ENCODE measurements around the gene FAAH2. TPM values are rescaled to one million over a fixed set of nuclear protein-coding genes. Genes with fewer than 3 reads are reported as not detected.
"Not testable (repeated sequence)": the region's sequence is repeated elsewhere in the genome, so short reads cannot be mapped to it uniquely, and the experiment has no call there.

FAAH2 gene, protein sequence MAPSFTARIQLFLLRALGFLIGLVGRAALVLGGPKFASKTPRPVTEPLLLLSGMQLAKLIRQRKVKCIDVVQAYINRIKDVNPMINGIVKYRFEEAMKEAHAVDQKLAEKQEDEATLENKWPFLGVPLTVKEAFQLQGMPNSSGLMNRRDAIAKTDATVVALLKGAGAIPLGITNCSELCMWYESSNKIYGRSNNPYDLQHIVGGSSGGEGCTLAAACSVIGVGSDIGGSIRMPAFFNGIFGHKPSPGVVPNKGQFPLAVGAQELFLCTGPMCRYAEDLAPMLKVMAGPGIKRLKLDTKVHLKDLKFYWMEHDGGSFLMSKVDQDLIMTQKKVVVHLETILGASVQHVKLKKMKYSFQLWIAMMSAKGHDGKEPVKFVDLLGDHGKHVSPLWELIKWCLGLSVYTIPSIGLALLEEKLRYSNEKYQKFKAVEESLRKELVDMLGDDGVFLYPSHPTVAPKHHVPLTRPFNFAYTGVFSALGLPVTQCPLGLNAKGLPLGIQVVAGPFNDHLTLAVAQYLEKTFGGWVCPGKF
- not detected in 2 replicates for total RNA-seq (2014; rRNA removed; shearing (Covaris generic))

DNA sequence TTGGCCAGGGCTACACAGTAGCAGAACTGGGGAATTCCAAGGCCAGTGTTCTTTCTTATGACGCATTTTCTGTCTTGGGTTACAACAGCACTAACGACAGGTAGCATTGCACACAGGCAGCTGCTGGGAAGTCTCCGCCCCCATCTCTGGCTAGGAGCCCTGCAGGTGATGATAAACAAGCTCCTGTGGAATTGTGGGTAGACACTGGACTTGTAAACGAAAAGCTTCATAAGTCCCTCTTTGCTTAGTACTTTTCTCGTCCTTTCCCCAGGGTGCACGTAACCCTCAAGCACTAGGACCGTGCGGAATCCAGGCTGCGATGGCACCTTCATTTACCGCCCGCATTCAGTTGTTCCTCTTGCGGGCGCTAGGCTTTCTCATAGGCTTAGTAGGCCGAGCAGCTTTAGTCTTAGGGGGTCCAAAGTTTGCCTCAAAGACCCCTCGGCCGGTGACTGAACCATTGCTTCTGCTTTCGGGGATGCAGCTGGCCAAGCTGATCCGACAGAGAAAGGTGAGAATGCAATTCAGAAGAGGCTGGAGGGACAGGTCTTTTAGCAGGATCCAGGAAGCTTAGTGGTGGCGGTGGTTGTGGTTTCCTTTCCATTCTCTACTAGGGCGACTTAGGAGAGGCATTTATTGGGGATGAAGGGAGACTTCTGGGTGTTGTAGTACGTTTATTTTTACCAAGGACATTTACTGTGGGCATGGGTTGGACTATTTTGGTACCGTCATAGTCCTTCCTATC lies at the start of gene FAAH2:
Gene FAAH2 (plus strand): TSS at position 200 of the 745 bp plus-strand sequence. CDS start 120 bp downstream, at position 320.
- DNase-seq (ENCODE audit: low spot score): no peak

DNA sequence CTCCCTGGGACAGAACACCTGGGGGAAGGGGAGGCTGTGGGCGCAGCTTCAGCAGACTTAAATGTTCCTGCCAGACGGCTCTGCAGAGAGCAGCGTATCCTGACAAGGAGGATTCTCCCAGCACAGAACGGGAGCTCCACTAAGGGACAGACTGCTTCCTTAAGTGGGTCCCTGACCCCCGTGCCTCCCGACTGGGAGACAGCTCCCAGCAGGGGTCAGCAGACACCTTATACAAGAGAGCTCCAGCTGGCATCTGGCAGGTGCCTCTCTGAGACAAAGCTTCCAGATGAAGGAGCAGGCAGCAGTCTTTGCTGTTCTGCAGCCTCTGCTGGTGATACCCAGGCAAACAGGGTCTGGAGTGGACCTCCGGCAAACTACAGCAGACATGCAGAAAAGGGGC lies 44.5 kb upstream of the FAAH2 start:
- DNase-seq (ENCODE audit: low spot score): no peak

DNA sequence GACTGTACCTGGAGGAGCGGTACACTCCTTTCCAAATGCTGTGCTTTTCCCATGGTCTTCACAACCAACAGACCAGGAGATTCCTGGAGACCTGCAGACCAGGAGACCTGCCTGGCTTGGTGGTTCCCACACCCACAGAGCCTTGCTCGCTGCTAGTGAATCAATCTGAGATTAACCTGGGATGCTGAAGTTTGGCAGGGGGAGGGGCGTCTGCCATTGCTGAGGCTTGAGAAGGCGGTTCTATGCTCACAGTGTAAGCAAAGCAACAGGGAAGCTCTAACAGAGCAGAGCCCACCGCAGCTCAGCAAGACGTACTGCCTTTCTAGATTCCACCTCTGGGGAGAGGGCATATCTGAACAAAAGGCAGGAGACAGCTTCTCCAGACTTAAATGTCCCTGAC lies 34.5 kb upstream of the FAAH2 start:
- no peak for DNase-seq (ENCODE audit: low spot score)

DNA sequence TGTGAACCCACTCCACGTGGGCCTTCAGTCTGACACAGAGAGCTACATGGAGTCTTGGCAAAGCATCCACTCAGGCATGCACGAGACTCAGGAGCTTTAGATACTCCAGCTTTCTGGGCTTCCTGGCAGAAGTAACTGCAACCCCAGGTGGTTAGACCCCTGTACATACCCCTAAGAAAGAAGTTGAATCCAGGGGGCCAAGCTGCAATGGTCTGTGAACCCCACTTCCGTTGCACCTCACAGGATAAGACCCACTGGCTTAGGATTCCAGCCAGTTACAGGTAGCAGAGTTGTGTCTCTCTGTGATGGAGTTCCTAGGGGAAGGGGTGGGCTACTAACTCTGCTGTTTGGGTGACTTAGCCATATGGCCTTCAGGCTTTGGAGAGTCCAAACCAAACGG lies 21.4 kb upstream of the FAAH2 start:
- DNase-seq (ENCODE audit: low spot score): no peak

DNA sequence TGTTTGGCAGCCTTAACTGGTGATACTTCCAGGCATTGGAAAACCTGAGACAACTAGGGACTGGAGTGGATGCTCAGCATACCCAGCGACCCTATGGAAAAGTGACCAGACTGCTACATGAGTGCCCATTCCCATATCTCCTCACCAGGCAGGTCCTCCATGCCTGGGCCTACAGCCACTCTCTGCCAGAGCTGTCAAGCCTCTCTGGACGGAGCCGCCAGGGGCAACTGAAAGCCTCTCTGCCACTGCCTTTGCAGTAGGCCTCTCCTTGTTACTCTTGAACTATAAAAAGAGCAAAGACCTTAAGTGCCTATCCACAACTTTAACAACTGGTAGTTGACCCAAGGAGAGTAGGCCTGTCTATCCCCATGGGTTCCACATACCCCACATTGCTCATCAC lies 20.2 kb upstream of the FAAH2 start:
- DNase-seq (ENCODE audit: low spot score): no peak

DNA sequence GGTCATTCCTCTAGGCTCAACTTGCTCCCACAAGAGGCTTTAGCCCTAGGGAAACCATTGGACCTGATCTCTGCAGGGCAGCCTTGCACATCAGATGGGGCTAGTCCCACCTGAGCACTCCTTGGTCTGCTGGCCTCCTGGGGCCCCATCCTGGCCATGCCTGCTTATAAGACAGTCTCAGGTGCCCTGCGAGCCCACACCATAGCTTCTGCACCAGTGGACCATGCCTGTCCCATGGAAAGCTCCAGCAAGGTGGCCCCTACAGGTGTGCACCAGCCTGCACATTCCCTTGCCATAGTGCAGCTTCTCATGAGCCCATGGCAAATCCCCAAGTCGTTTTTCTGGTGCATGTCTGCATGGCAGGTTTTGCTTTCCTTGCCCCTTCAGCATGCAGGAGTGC lies 19.6 kb upstream of the FAAH2 start:
- no peak for DNase-seq (ENCODE audit: low spot score)

DNA sequence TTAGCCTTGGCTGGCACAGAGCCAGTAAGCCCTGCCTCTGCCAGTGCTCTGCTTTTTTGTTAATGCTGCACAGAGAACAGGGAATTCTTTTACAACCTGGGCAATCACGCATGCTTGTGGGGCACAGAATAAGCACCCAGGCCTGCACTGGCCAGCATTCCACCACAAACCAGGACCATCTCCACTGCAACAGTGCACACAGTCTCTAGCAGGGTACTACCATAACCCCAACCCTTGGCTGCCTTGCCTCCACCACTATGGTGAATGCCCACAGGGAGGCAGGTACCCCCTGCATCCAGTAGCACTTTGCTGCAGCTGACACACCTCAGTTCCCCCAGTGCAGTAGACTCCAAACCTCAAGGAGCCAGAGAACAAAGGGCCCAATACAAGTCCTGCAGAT lies 19.2 kb upstream of the FAAH2 start:
- DNase-seq (ENCODE audit: low spot score): no peak

DNA sequence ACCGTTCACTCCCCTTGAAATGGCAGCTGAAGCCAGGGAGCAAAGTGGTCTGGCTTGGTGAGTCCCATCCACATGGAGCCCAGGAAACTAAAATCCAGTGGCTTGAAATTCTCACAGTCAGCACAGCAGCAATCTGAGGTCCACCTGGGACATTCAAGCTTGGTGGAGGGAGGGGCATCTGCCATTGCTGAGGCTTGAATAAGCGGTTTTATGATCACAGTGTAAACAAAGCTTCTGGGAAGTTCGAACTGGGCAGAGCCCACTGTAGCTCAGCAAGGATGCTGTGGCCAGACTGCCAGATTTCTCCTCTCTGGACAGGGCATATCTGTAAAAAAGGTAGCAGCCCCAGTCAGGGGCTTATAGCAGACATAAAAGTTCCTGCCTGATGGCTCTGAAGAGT lies 15.5 kb upstream of the FAAH2 start:
- DNase-seq (ENCODE audit: low spot score): no peak

DNA sequence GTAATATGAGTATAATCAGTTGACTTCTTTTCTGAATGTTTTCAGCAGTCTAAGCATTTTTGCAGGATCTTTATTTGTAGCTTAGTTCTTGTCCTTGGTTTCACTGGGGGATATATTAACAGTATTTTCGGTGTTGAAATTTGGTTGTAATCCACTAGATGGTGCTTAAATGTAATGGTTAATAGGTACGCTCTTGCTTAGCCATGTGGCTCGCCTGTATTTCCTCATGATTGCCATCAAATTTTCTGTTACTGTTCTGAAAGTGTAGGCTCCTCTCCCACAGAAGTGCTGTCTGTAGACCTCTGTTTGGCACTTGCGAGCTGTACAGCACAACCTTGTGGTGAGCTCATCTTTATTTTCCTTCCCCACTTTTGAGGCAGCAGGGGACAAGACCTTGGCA lies 3.9 kb upstream of the FAAH2 start:
- DNase-seq (ENCODE audit: low spot score): no peak

DNA sequence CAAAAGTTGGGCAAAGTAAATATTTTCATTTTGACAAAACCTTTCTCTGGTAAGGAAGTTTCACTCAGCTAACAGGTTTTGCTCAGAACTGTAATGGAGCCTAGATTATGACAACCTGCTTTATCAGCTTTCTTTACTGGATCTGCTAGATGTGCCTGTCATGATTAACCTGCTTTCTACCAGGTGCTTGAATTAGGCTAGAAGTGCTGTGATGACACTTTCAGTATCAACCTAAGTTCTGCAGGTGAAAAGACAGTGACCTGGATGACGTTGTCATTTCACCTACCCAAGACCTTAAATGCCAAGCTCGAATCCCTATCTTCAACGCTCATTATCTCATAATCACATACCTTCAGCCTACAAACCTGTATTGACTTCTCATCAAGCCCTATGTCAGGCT lies 1.5 kb upstream of the FAAH2 start:
- no peak for DNase-seq (ENCODE audit: low spot score)

DNA sequence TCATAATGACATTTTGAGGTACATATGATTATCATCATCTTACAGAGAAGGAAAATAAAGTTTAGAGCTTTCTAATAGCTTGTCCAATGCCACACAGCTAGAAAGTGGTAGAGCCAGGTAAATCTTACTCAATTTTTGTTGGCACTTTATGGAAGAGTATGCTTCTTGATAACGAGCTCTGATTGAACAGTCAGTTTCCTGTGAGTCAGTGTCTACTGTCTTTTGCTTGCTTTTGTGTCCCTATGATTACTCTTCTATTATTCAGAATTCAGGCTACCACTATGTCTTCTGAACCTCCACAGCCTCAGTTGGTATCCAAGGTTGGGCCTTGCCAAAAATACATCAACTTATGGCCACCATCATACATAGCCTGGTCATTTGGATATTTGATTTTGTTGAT lies 2.6 kb downstream of the FAAH2 start:
- DNase-seq (ENCODE audit: low spot score): no peak

DNA sequence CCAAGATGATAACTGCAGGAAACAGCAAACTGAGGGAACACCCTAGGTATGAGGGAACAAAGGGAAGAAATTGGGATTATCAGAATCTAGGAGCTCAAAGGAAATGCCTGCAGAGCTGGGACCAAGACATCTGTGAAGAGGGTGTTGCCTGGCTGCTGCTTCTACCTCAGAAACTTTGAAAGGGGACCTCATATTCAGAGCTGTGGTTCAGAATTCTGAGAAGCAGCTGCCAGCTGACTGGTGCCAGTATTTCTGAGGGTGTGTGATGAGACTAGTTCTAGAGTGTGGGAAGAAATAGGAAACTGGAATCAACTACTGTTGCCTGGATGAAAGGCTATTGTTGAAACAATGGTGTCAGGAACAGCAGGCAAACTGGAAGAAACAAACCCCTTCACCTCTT lies 8.5 kb downstream of the FAAH2 start:
- no peak for DNase-seq (ENCODE audit: low spot score)

DNA sequence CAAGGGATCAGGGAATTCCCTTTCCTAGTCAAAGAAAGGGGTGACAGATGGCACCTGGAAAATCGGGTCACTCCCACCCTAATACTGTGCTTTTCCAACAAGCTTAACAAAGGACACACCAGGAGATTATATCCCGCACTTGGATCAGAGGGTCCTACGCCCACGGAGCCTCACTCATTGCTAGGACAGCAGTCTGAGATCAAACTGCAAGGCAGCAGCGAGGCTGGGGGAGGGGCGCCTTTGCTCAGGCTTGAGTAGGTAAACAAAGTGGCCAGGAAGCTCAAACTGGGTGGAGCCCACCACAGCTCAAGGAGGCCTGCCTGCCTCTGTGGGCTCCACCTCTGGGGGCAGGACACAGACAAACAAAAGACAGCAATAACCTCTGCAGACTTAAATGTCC lies 9.2 kb downstream of the FAAH2 start:
- DNase-seq (ENCODE audit: low spot score): not testable (repeated sequence)

DNA sequence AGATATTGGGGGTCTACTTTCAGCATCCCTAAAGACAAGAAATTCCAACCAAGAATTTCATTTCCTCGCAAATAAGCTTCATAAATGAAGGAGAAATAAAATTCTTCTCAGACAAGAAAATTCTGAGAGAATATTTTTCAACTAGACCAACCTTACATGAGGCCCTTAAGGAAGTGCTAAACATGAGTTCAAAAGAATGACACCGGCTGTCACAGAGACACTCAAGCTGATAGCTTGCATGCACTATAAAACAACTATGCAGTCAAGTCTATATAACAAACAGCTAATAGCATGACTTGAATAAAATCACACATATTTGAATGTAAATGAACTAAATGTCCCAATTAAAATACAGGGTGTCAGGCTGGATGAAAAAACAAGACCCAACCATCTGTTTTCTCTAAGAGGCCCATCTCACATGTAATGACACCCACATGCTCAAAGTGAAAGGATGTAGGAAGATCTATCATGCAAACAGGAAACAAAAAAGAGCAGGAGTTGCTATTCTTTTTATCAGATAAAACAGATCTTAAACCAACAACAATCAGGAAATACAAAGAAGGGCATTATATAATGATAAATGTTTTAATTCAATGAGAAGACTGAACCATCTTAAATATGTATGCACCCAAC lies 27.2 kb downstream of the FAAH2 start:
- DNase-seq (ENCODE audit: low spot score): no peak

DNA sequence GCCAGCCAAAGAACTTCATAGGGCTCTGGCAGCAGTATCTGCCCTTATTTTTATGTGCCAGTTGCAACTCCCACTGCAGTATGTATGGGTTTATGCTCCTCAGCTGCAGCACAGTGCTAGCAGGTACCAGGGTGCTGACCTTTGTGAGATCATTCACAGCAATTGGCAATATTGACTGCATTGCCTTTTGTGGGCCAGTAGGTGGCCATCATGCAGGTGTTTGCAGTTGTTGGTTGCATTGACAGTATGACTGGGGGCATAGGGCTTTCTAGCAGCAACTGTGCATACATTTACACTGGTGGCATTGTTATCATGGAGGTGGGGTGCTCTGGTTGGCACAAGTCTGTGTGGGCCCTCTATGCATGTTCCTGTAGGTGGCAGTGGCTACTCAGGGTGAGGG lies 42.5 kb downstream of the FAAH2 start:
- DNase-seq (ENCODE audit: low spot score): no peak

DNA sequence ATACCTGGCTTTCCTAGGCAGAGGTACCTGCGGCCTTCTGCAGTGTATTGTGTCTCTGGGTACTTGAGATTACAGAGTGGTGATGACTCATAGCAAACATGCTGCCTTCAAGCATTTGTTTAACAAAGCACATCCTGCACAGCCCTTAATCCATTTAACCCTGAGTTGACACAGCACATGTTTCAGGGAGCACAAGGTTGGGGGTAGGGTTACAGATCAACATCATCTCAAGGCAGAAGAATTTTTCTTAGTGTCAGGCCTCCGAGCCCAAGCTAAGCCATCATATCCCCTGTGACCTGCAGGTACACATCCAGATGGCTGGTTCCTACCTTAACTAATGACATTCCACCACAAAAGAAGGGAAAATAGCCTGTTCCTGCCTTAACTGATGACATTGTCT lies 49.3 kb downstream of the FAAH2 start:
- DNase-seq (ENCODE audit: low spot score): not testable (repeated sequence)

DNA sequence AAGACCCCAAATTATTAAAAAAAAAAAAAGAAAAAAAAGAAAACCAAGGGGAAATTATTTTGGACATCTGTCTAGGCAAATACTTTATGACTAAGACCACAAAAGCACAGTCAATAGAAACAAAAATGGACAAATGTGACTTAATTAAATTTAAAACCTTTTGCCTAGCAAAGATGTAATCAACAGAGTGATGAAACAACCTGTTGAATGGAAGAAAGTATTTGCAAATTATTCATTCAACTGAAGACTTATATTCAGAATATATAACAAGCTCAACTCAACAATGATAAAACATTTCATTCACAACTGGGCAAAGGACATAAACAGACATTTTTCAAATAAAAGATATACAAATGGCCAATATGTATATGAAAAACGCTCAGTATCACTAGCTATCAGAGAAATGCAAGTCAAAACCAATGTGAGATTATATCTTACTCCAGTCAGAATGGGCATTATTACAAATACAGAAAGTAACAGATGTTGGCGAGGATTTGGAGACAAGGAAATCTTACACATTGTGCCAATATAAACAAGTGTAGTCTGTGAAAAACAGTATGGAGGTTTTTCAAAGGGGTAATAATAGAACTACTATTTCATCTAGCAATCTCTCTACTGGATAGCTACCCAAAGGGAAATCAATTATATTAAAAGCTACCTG lies 67.1 kb downstream of the FAAH2 start:
- DNase-seq (ENCODE audit: low spot score): no peak

DNA sequence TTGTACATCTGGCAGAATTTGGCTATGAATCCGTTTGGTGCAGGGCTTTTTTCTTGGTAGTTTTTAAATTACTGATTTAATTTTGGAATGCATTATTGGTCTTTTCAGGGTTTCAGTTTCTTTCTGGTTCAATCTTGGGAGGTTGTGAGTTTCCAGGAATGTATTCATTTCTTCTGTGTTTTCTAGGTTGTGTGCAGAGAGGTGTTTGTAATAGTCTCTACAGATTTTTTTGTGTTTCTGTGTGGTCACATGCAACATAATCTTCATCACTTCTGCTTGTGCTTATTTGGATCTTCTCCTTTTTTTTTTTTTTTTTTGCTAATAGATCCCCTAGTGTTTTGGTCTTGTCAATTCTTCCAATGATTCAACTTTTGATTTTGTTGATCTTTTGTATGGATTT lies 77.6 kb downstream of the FAAH2 start:
- no peak for DNase-seq (ENCODE audit: low spot score)

DNA sequence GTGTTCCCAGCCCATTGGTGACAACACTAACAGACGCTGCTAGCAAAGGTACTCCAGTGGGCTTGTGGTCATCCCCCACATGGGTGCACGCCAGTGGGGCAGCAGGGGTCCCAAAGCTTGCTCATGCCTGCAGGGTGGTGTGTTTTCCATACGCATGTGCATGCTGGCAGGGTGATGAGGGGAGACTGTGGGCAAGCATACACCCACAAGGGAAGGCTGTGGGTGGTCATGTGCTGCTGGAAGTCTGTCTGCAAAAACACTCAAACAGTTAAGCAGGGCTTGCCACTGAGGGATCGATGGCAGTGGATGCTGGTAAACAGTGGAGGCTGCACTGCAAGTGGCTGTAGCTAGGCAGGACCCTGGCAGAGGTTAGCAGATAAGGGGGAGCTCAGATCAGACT lies 79.9 kb downstream of the FAAH2 start:
- no peak for DNase-seq (ENCODE audit: low spot score)

DNA sequence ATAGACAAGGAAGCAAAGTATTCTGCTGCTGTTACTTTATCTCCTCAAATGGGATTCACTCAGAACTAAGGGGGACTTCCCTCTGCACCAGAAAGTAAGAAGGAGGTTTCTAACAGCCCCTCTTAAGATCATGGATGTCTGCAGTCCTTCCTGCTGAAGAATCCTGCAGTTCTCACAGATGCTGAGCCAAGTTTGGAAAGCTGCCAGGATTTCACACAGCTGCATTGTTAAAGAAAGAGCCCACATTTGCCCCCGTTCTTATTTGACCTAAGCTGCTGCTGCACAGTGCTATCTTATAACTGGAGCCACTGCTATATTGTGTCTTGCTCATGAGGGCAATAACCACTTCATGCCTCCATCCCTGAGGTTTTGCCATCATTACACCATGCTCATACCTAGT lies 81.1 kb downstream of the FAAH2 start:
- DNase-seq (ENCODE audit: low spot score): no peak

DNA sequence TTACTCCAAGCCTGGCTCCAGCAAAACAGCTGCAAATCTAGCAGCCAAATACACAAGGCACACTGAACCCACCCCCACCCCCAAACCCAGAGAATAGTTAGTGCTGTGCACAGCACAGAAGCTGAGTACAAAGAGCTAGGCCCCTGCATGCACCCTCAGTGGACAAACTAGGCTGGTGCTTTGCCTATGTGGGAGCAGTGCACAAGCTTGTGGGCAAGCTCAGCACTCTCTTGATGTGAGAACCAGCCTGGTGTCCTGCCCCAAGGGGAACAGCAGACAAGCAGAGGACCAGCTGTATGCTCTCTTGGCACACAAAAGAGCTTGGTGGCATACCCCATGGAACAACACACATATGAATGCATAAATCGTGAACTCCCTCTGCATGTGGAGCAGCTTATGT lies 81.7 kb downstream of the FAAH2 start:
- DNase-seq (ENCODE audit: low spot score): no peak

DNA sequence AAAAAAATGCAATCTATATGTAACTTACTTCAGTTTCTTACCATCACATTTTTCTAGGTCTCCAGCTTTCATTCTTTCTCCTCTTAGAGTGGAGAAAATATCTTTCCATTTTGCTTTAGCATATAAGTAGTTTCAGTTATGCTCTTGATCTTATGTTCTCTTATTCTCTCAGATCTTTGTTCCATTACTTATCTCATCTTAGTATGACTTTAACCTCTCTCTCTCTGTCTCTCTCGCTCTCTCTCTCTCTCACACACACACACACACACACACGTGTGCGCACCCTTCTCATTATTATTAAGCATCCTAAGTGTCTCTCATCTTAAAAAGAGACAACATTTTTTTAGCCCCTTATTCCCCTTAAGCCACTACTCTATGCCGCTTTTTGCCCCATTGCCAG lies 92.8 kb downstream of the FAAH2 start:
- DNase-seq (ENCODE audit: low spot score): no peak

Measured in A172 (cell line).